ENCODE measurements around the gene POR. TPM values are rescaled to one million over a fixed set of nuclear protein-coding genes. Genes with fewer than 3 reads are reported as not detected.

POR gene
- total RNA-seq, 1 experiment from 2014 or later: 99.3 TPM

- H3K4me1 ChIP-seq (ENCODE audit: insufficient read depth, low read length, poor library complexity, severe bottlenecking): peaks cover 4% of the 10 kb centered on the region
- H3K9me3 ChIP-seq (ENCODE audit: low read depth, low read length, poor library complexity, severe bottlenecking): no peaks in the 10 kb centered on the region
- BruUV-seq (replicated peaks): no TSS peak
- no peak for DNase-seq (ENCODE audit: low spot score)
- no peak overlapping the region for H3K27ac ChIP-seq (ENCODE audit: low read depth, low read length, poor library complexity, severe bottlenecking)
- POLR2A ChIA-PET (ENCODE audit: low non-redundant PET): no interaction called here
- CTCF ChIA-PET: interaction anchor here (0.8 kb wide), 1 partner anchor 37 kb away, joined by 4 read pairs; no protein-coding TSS in a partner anchor
- intact Hi-C loops (cut with micrococcal nuclease; ENCODE audit: unreplicated experiment): no loop called here
- no peaks in the 10 kb centered on the region for H3K27me3 ChIP-seq (replicated peaks; ENCODE audit: insufficient read depth, low read depth, low read length, poor library complexity)
- no peaks in the 10 kb centered on the region for H3K36me3 ChIP-seq (ENCODE audit: insufficient read depth, low read length, poor library complexity, severe bottlenecking)
- TF ChIP-seq CTCF (conservative IDR thresholded peaks at IDR 0.05; ENCODE audit: low read depth, low read length): no peak
- no peak for TF ChIP-seq EZH2 (IDR thresholded peaks at IDR 0.05; ENCODE audit: borderline replicate concordance, low read depth, low read length, poor library complexity, severe bottlenecking)
- no peak overlapping the region for H3K4me3 ChIP-seq (ENCODE audit: low read depth, low read length, poor library complexity, severe bottlenecking)
Measured at GRCh38 chr7:75938921-75939320, 24.0 kb downstream of the POR start.

GRCh38 chr7:75943864-75944263 is 28.9 kb downstream of the POR start:
- no TSS peak for BruUV-seq (replicated peaks)
- TF ChIP-seq CTCF (conservative IDR thresholded peaks at IDR 0.05; ENCODE audit: low read depth, low read length) (no peak), EZH2 (IDR thresholded peaks at IDR 0.05; ENCODE audit: borderline replicate concordance, low read depth, low read length, poor library complexity, severe bottlenecking) (no peak)
- intact Hi-C loops (cut with micrococcal nuclease; ENCODE audit: unreplicated experiment): no loop called here

GRCh38 chr7:75944507-75944906 is 29.6 kb downstream of the POR start:
- Histone ChIP-seq H3K4me3 (ENCODE audit: low read depth, low read length, poor library complexity, severe bottlenecking) (no peak overlapping the region), H3K27ac (ENCODE audit: low read depth, low read length, poor library complexity, severe bottlenecking) (no peak overlapping the region), H3K4me1 (ENCODE audit: insufficient read depth, low read length, poor library complexity, severe bottlenecking) (no peaks in the 10 kb centered on the region), H3K9me3 (ENCODE audit: low read depth, low read length, poor library complexity, severe bottlenecking) (no peaks in the 10 kb centered on the region), H3K27me3 (replicated peaks; ENCODE audit: insufficient read depth, low read depth, low read length, poor library complexity) (no peaks in the 10 kb centered on the region), H3K36me3 (ENCODE audit: insufficient read depth, low read length, poor library complexity, severe bottlenecking) (no peaks in the 10 kb centered on the region)
- no peak for DNase-seq (ENCODE audit: low spot score)
- CTCF ChIA-PET: no interaction called here
- POLR2A ChIA-PET (ENCODE audit: low non-redundant PET): no interaction called here
- intact Hi-C loops (cut with micrococcal nuclease; ENCODE audit: unreplicated experiment): no loop called here
- no peak for TF ChIP-seq CTCF (conservative IDR thresholded peaks at IDR 0.05; ENCODE audit: low read depth, low read length)
- no peak for TF ChIP-seq EZH2 (IDR thresholded peaks at IDR 0.05; ENCODE audit: borderline replicate concordance, low read depth, low read length, poor library complexity, severe bottlenecking)
- no TSS peak for BruUV-seq (replicated peaks)

More at GRCh38 chr7:75943864-75944263, 28.9 kb downstream of the POR start:
- Histone ChIP-seq H3K9me3 (ENCODE audit: low read depth, low read length, poor library complexity, severe bottlenecking) (no peaks in the 10 kb centered on the region), H3K4me1 (ENCODE audit: insufficient read depth, low read length, poor library complexity, severe bottlenecking) (no peaks in the 10 kb centered on the region), H3K27ac (ENCODE audit: low read depth, low read length, poor library complexity, severe bottlenecking) (no peak overlapping the region), H3K27me3 (replicated peaks; ENCODE audit: insufficient read depth, low read depth, low read length, poor library complexity) (no peaks in the 10 kb centered on the region), H3K4me3 (ENCODE audit: low read depth, low read length, poor library complexity, severe bottlenecking) (no peak overlapping the region), H3K36me3 (ENCODE audit: insufficient read depth, low read length, poor library complexity, severe bottlenecking) (no peaks in the 10 kb centered on the region)
- ChIA-PET POLR2A (ENCODE audit: low non-redundant PET) (no interaction called here), CTCF (no interaction called here)
- no peak for DNase-seq (ENCODE audit: low spot score)

All from A673 (cell line).